Mesenteric fat pad (tissue), 1 donor: ENCODE results near the gene PARVG. TPM values are rescaled to one million over a fixed set of nuclear protein-coding genes. Genes with fewer than 3 reads are reported as not detected.
A peak's percentile ranks its signal among the peaks of the same experiment; 100 is the strongest.
"Not testable (repeated sequence)": the region's sequence is repeated elsewhere in the genome, so short reads cannot be mapped to it uniquely, and the experiment has no call there.

Experiments
- DNase-seq: peaks from one replicate; pipeline ENCODE4 v3.0.0-alpha.2; 2020; ENCODE audit warnings: low spot score
- total RNA-seq: library from RNA; stranded (reverse); fragmentation: NEBNext Ultra II Directional; extraction: Animal tissue kit (Norgen Biotek cat#: 25700); gene quantifications from one replicate; pipeline ENCODE4 v1.2.1, GENCODE V29; 2021
- donor health status: DM: yes; HTN: yes; CAD: no.

Gene PARVG
- total RNA-seq, 1 donor from 2014 or later: 23.0 TPM

DNA sequence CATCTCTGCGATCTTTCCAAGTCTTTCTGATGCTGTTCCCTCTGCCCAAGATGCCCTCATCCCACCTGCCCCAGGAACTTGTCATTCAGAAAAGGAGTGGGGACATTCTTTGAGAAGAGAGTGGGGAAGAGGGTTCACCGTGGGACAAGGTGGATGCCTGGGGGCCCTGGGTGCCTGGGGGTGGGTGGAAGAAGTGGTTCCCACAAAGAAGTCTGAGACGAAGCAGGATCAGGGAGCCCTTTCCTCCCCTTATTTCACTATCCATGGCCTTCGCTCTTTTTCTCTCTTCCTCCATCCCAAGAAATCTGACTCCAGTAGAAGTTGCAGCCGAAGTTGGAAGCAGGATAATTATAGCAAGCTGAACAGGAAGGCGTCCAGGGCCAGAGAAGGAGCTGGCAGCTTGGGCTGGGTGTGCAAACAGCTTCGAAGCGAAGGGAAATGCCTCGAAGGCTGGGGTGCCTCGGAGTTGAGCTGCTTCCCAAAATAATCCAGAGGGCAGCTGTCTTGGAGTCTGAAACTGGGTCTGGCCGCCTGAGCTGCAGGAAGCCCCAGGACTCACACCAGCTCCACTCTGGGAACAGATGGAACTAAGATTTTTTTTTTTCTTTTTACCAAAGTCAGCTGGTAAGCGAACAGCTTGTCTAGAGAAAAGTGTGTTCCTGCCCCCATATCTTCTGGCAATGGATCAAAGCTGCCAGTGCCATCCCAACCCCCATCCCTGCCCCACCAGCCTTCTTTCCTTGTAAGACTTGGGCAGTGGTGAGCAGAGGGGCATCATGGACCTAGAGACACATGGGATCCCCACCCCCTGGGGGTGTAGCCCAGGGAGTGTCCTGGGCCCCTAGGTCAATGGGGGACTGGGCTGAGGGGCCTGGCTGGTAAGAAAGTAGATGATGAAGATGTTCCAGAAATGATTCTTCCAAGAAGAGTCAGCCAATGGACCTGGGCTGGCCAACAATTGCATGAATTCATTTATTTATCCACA is 31.5 kb downstream of the PARVG start:
- DNase-seq: peak; percentile 77

GRCh38 chr22:44212936-44213335 is 32.2 kb downstream of the PARVG start:
- no peak for DNase-seq

DNA sequence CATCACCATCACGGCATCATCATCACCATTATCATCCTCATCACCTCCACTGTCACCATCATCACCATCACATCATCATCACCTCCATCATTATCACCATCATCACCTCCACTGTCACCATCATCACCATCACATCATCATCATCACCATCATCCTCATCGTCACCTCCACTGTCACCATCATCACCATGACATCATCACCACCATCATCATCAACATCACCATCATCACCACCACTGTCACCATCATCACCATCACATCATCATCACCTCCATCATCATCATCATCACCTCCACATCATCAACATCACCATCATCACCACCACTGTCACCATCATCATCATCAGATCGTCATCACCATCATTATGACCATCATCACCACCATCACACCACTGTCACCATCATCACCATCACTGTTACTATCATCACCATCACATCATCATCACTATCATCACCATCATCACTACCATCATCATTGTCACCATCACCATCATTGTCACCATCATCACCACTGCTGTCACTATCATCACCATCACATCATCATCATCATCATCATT is 32.8 kb downstream of the PARVG start:
- no peak for DNase-seq

DNA sequence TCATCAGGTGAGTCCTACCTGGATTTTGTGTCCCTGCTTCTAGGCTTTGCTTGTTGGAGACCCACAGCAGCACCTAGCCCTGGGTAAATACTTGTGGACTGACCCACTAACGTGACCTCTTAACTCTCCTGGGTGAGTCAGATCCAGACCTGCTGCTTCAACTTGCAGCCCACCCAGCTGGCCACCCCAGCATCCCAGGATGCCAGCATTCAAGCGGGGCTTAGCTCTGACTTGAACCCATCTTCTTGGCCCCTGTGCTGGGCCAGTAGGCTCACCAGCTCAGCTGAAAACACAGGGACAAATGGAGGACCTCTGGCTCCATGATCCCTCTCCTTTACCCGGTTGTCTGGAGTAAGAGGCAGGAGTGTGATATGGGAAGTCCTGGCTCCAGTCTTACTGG is 33.5 kb downstream of the PARVG start:
- DNase-seq: peak; percentile 59

- peak; percentile 47 for DNase-seq
These were observed 34.0 kb downstream of the PARVG start for GRCh38 chr22:44214764-44215163.

DNA sequence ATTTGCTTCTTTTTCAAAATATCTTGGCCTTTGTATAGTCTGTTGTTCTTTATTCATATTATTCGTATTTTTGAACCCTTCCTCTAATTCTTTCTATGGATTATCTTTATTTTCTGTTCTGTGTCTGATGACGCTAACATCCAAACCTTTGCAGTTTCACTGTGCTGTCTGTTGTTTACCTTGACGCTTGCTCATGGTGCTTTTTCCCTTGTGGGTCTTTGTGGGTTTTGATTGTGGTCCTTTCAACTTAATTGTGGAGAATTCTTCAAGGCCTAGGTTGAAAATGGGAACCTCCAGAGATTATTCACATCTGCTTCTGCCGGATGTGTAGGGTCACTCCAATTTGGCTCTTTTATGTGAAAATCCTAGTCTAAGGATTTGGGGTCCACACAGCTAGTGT is 34.6 kb downstream of the PARVG start:
- no peak for DNase-seq

- no peak for DNase-seq
These were observed 36.6 kb downstream of the PARVG start for GRCh38 chr22:44217346-44217745.

DNA sequence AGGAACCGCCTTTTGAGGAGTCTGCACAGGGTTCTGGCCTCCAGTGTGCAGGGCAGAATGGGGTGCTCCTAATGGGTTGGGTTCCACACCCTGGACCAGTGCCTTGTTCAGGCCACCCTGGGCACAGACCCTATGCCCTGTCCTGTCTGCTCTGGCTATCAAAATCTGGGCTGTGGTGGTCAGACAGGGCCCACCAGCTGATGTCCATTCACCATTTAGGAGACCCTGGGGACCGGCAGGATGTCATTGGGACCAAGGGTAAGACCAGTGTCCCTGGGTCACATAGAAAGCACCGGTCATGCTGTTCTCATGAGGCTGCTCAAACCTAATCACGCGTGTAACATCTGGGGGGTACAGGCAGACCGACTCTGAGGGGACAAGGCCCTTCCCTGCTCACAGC is 37.3 kb downstream of the PARVG start:
- no peak for DNase-seq

GRCh38 chr22:44219101-44219870 is 38.6 kb downstream of the PARVG start:
- DNase-seq: peak; percentile 59

DNA sequence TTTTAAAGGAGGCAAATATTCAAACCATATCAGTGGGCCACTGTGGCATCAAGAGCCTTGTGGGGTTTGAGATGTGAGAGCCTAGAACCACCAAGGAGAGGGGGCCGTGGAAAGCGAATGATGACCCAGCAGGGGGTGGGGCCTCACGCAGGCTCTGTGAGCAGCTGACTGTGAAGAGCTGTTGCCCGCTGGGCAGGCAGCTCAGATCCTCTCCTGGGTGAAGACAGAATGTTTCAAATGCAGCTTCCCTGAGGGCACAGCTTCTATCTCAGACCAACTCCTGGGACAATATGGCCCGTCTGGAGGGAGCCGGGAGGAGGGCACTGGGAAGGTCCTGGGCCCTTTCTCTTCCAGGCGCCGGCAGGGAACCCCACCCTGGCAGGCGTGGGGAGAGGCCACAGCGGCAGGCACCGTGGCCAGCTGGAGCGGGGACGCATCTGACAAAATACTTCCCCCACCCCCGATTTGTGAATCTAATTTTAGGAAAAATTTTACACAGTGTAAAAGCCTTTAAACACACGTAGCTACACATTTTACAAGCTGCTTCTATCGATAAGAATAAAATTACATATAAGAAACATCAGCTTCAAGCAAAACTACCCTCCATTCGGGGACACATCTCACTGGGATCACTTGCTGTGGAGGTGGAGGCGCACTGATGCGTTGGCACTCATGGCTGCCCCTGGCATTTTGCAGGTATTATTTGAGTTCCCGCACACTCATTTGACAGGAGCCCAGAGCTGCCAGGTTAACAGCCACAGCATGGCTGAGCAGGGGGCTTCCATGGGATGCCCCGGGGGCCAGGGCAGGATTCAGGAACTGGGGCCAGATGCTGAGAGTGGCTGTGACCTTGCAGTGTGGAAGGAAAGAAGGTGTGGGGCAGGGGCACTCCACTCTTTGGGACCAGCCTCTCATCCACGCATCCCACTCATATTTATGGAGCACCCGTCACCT is 40.3 kb downstream of the PARVG start:
- peak; percentile 45 for DNase-seq

DNA sequence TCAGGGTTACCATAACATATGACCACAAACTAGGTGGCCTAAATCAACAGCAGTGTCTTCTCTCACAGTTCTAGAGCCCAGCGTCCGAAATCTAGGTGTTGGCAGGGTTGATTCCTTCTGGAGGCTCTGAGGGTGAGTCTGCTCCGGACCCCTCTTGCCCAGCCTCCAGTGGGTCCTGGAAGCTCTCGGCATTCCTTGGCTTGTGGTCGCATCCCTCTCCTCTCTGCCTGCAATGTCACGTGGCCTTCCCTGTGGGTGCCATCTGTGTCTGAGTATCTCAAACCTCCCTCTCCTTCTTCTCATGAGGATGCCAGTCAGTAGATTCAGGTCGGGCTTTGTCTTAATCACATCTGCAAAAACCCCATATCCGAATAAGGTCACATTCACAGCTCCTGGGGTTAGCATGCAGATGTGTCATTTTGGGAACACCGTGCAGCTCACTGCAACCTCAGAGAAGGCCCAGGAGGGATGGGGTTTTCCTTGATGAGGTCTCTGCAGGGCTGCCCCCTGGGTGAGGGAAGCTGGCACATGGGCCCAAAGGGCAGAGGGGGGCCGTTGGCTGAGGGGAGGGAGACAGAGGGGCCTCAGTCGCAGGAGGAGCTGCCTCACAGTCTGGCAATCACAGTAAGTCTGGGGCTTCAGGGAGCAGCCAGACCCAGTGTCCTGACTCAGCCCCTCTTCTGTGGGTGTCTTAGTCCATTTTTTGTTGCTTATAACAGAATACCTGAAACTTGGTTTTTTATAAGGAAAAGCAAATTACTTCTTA is 41.2 kb downstream of the PARVG start:
- peak; percentile 81 for DNase-seq

DNA sequence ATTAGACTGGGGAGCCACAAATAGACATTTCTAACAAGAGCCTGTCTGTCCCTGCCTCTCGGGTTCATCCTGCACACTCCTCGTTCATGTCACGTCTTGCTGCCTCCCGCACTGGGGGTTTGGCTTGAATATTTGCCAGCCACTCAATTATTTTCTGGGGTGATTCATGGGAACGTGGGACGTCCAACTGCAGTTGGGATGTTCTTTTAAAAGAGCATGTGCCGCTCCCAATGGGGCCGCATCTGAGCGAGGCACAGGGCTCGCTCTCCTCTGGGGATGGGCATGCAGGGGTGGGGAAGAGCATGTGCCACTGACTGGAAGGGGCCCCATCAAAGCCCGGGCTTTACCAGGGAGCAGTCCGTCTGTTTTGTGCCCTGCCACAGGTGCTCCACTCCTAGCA is 43.4 kb downstream of the PARVG start:
- DNase-seq: peak; percentile 75

GRCh38 chr22:44225091-44225689 is 44.5 kb downstream of the PARVG start:
- peak; percentile 49 for DNase-seq

- DNase-seq: no peak
These were observed 45.1 kb downstream of the PARVG start for GRCh38 chr22:44225812-44226211.

GRCh38 chr22:44229331-44229730 is 48.6 kb downstream of the PARVG start:
- no peak for DNase-seq

GRCh38 chr22:44229809-44230208 is 49.1 kb downstream of the PARVG start:
- no peak for DNase-seq

DNA sequence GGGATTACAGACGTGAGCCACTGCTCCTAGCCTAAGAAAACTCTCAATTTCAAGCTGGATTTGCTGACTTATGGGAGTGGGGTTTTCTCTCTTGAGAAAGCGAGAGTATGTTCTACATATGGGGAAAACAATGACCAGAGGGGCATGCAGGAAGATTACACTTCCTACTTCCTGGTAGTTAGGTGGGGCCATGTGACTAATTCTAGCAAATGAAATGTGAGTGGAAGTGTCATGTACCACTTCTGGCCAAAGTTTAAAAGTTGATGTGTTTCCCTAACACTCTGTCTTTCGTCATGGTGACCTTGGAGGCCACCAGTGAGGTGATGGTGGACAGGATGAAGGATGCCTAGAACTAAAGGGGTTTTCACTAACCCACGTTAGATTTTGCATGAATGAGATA is 50.5 kb downstream of the PARVG start:
- DNase-seq: no peak

DNA sequence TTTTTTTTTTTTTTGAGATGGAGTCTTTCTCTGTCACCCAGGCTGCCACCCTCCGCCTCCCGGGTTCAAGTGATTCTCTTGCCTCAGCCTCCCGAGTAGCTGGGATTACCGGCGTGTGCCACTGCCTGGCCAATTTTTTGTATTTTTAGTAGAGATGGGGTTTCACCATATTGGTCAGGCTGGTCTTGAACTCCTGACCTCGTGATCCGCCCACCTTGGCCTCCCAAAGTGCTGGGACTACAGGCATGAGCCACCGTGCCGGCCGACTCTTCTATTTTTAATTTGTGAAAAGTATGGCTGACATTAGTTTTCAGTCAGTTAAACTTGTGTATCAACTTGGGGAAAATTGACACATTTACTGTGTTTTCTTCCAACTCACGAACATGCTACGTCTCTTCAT is 53.6 kb downstream of the PARVG start:
- peak; percentile 55 for DNase-seq

DNA sequence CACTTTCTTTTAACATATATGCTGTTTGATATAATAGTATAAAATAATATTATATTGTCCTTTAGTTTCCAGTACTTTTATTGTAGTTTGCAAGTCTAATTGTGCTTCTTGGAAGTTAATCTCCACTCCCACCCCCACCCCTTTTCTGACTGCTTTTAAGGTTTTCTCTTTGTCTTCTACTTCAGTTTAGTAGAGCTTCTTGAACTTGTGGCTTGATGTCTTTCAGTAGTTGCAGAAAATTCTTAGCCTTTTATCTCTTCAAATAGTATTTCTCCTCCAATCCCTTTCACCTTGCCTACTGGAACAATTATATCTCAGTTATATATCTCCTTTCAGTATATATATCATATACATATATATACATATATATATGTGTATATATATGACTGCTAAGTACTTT is 56.6 kb downstream of the PARVG start:
- no peak for DNase-seq

GRCh38 chr22:44241121-44241520 is 60.4 kb downstream of the PARVG start:
- not testable (repeated sequence) for DNase-seq
